H9 (cell line): Measurements from ENCODE around the gene SRSF2. TPM values are rescaled to one million over a fixed set of nuclear protein-coding genes. Genes with fewer than 3 reads are reported as not detected.
A peak's percentile ranks its signal among the peaks of the same experiment; 100 is the strongest.

ENCODE experiments used
- DNase-seq: peaks from one replicate; pipeline ENCODE4 v3.0.0-alpha.2; 2017
- H2AFZ ChIP-seq: one replicate; pipeline ENCODE4 v1.6.1; 2013; ENCODE audit warnings: mild to moderate bottlenecking, low read length, control low read depth, moderate library complexity
- H2AK5ac ChIP-seq: 2 replicates; pipeline ENCODE4 v1.6.1; 2013; ENCODE audit warnings: low read length, control low read depth, mixed read lengths; ENCODE audit not compliant: insufficient read length
- H2BK120ac ChIP-seq: one replicate; pipeline ENCODE4 v1.6.1; 2013; ENCODE audit warnings: low read depth, mild to moderate bottlenecking, low read length, control low read depth, inconsistent platforms; ENCODE audit not compliant: poor library complexity, severe bottlenecking
- H2BK12ac ChIP-seq: 2 replicates; pipeline ENCODE4 v1.6.1; 2013; ENCODE audit warnings: low read length, control low read depth, mixed read lengths, low read depth; ENCODE audit not compliant: insufficient read length
- H2BK15ac ChIP-seq: 2 replicates; pipeline ENCODE4 v1.6.1; 2013; ENCODE audit warnings: low read depth, low read length, control low read depth
- H2BK20ac ChIP-seq: one replicate; pipeline ENCODE4 v1.6.1; 2013; ENCODE audit warnings: low read depth, mild to moderate bottlenecking, low read length, control low read depth, inconsistent platforms; ENCODE audit not compliant: poor library complexity, severe bottlenecking
- H2BK5ac ChIP-seq: 2 replicates; pipeline ENCODE4 v1.6.1; 2013; ENCODE audit warnings: low read length, control low read depth, mixed read lengths; ENCODE audit not compliant: insufficient read length
- H3K14ac ChIP-seq: 2 replicates; pipeline ENCODE4 v1.6.1; 2013; ENCODE audit warnings: low read length, control low read depth; ENCODE audit not compliant: insufficient read depth
- H3K18ac ChIP-seq: 2 replicates; pipeline ENCODE4 v1.6.1; 2013; ENCODE audit warnings: low read depth, mild to moderate bottlenecking, mixed read lengths, low read length, control low read depth; ENCODE audit not compliant: insufficient read length
- H3K23ac ChIP-seq: 2 replicates; pipeline ENCODE4 v1.6.1; 2013; ENCODE audit warnings: low read length, control low read depth, mixed read lengths, low read depth; ENCODE audit not compliant: insufficient read length
- H3K23me2 ChIP-seq: 2 replicates; pipeline ENCODE4 v1.6.1; 2013; ENCODE audit warnings: low read depth, mild to moderate bottlenecking, mixed read lengths, low read length, control low read depth; ENCODE audit not compliant: insufficient read length, poor library complexity, severe bottlenecking
- H3K27ac ChIP-seq: 2 replicates; pipeline ENCODE4 v1.5.1; 2013; ENCODE audit warnings: low read length, control low read depth, mixed read lengths, low read depth; ENCODE audit not compliant: insufficient read length
- H3K27me3 ChIP-seq: 2 replicates; pipeline ENCODE4 v1.6.1; 2013; ENCODE audit warnings: low read length, control low read depth, inconsistent platforms; ENCODE audit not compliant: insufficient read depth
- H3K4ac ChIP-seq: 2 replicates; pipeline ENCODE4 v1.6.1; 2013; ENCODE audit warnings: low read depth, mild to moderate bottlenecking, control low read depth, inconsistent platforms, low read length, moderate library complexity
- H3K4me1 ChIP-seq: 2 replicates; pipeline ENCODE4 v1.6.1; 2013; ENCODE audit warnings: low read length, control low read depth, inconsistent platforms; ENCODE audit not compliant: insufficient read depth
- H3K4me2 ChIP-seq: 2 replicates; pipeline ENCODE4 v1.6.1; 2013; ENCODE audit warnings: low read length, control low read depth, mixed read lengths; ENCODE audit not compliant: insufficient read length, insufficient read depth
- H3K56ac ChIP-seq: 2 replicates; pipeline ENCODE4 v1.6.1; 2013; ENCODE audit warnings: low read depth, mild to moderate bottlenecking, mixed read lengths, low read length, control low read depth; ENCODE audit not compliant: insufficient read length
- H3K79me1 ChIP-seq: 2 replicates; pipeline ENCODE4 v1.6.1; 2013; ENCODE audit warnings: low read depth, mild to moderate bottlenecking, moderate library complexity, low read length, control low read depth, inconsistent platforms; ENCODE audit not compliant: insufficient read depth, poor library complexity, severe bottlenecking
- H3K79me2 ChIP-seq: 2 replicates; pipeline ENCODE4 v1.6.1; 2013; ENCODE audit warnings: low read length, control low read depth, inconsistent platforms; ENCODE audit not compliant: insufficient read depth
- H3K9ac ChIP-seq: 2 replicates; pipeline ENCODE4 v1.6.1; 2013; ENCODE audit warnings: low read length, control low read depth, mixed read lengths; ENCODE audit not compliant: insufficient read length; ENCODE audit errors: extremely low read depth
- H3K9me3 ChIP-seq: one replicate; pipeline ENCODE4 v1.6.1; 2013; ENCODE audit warnings: low read depth, low read length, inconsistent platforms; ENCODE audit not compliant: control insufficient read depth
- H3T11ph ChIP-seq: one replicate; pipeline ENCODE4 v1.6.1; 2013; ENCODE audit warnings: mild to moderate bottlenecking, low read length, control low read depth, inconsistent platforms
- H4K20me1 ChIP-seq: one replicate; pipeline ENCODE4 v1.6.1; 2013; ENCODE audit not compliant: control insufficient read depth, insufficient read length, insufficient read depth
- H4K5ac ChIP-seq: 2 replicates; pipeline ENCODE4 v1.6.1; 2013; ENCODE audit warnings: low read depth, mild to moderate bottlenecking, mixed read lengths, low read length, control low read depth; ENCODE audit not compliant: insufficient read length
- H4K8ac ChIP-seq: replicated peaks from 2 replicates; pipeline ENCODE4 v1.6.1; 2013; ENCODE audit warnings: low read length, control low read depth, mixed read lengths, low read depth; ENCODE audit not compliant: insufficient read length
- H4K91ac ChIP-seq: 2 replicates; pipeline ENCODE4 v1.6.1; 2013; ENCODE audit warnings: low read depth, mild to moderate bottlenecking, moderate library complexity, mixed read lengths, low read length, control low read depth; ENCODE audit not compliant: insufficient read length
- H3K27ac Mint-ChIP-seq, 3 experiments: 2 replicates in 2 of 3; 3 replicates in 1 of 3; pipeline ENCODE4 v1.8.0; 2020 to 2021; ENCODE audit warnings: mixed read lengths in 3 of 3, mild to moderate bottlenecking in 1 of 3, moderate library complexity in 1 of 3
- H3K27me3 Mint-ChIP-seq: 2 replicates; pipeline ENCODE4 v1.8.0; 2021; ENCODE audit warnings: low read depth, mild to moderate bottlenecking, moderate library complexity, mixed read lengths
- H3K36me3 Mint-ChIP-seq, 3 experiments: 2 replicates in 2 of 3; 3 replicates in 1 of 3; pipeline ENCODE4 v1.8.0; 2020 to 2021; ENCODE audit warnings: low read depth in 3 of 3, mixed read lengths in 3 of 3; ENCODE audit not compliant: insufficient read depth in 1 of 3
- H3K4me1 Mint-ChIP-seq, 2 experiments: 2 replicates each; pipeline ENCODE4 v1.8.0; 2020; ENCODE audit warnings: mixed read lengths in 2 of 2
- H3K4me3 Mint-ChIP-seq, 2 experiments: 2 replicates in 1 of 2; 3 replicates in 1 of 2; pipeline ENCODE4 v1.8.0; 2020 to 2021; ENCODE audit warnings: mild to moderate bottlenecking in 2 of 2, mixed read lengths in 2 of 2, moderate library complexity in 1 of 2
- H3K9me3 Mint-ChIP-seq, 2 experiments: 2 replicates in 1 of 2; 3 replicates in 1 of 2; pipeline ENCODE4 v1.8.0; 2020; ENCODE audit warnings: mild to moderate bottlenecking in 2 of 2, mixed read lengths in 2 of 2, moderate library complexity in 1 of 2
- WGBS: extraction: QIAGEN DNeasy Blood & Tissue Kit; methylation state at CpG from one replicate; pipeline ENCODE4 v1.1.7; 2013; ENCODE audit warnings: missing lambda C conversion rate, low lambda C conversion rate, mixed read lengths; ENCODE audit not compliant: insufficient read length; ENCODE audit errors: extremely low coverage; 5-methylcytosine and 5-hydroxymethylcytosine counted together
- total RNA-seq: library from RNA; stranded (reverse); gene quantifications from 2 replicates; pipeline ENCODE4 v1.2.1, GENCODE V29; 2021
- TF ChIP-seq, protein P1 (sequence below): fragments of 200-600 bp; sonication (generic); conservative IDR thresholded peaks from 3 replicates; pipeline ENCODE4 v1.8.0; 2021; ENCODE audit warnings: antibody characterized with exemption, mild to moderate bottlenecking

Gene SRSF2
- total RNA-seq, 1 experiment from 2014 or later, result 578 TPM

DNA sequence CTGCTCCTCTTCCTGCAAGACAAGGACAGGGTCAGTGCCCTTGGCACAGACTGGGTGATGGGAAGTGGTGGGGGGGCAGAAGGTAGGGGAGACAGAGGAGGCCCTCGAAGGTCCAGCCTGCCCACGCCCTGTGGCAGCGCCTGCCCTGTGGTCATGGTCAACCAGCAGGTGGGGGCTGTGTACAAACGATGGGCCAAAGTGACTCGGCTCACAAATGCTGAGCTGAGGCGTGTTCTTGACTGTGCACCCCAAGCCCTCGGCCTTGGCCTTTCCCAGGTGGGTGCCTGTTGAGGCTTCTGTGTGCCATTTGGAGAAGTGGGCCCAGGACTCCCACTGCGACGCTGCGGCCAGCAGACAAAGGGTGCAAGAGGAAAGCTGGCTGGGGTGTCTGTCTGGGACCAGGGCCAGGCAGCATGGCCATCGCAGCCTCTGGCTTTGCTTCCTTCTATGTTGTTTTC is 48.9 kb downstream of the SRSF2 start:
- Histone ChIP-seq H3K23ac (no peak overlapping the region), H3K18ac (no peak overlapping the region), H3K4ac (no peak overlapping the region), H3K27me3 (no peaks in the 10 kb centered on the region), H3K9me3 (no peaks in the 10 kb centered on the region), H2AK5ac (no peak overlapping the region), H3K4me2 (no peak overlapping the region), H2BK15ac (no peak overlapping the region), H3K79me2 (no peaks in the 10 kb centered on the region), H2BK5ac (no peak overlapping the region), H3K23me2 (no peaks in the 10 kb centered on the region), H3T11ph (no peak overlapping the region), H4K91ac (no peak overlapping the region), H4K5ac (no peak overlapping the region), H2BK20ac (no peak overlapping the region), H3K14ac (no peak overlapping the region; the same call in 1 of the 2 replicates), H3K9ac (no peak overlapping the region), H4K20me1 (no peaks in the 10 kb centered on the region), H2AFZ (no peak overlapping the region), H2BK120ac (no peak overlapping the region), H2BK12ac (no peak overlapping the region), H3K4me1 (peaks cover 3% of the 10 kb centered on the region; the same call in 1 of the 2 replicates), H3K79me1 (no peaks in the 10 kb centered on the region), H4K8ac (no peak overlapping the region), H3K27ac (no peak overlapping the region), H3K56ac (no peak overlapping the region)
- TF ChIP-seq, protein P1, sequence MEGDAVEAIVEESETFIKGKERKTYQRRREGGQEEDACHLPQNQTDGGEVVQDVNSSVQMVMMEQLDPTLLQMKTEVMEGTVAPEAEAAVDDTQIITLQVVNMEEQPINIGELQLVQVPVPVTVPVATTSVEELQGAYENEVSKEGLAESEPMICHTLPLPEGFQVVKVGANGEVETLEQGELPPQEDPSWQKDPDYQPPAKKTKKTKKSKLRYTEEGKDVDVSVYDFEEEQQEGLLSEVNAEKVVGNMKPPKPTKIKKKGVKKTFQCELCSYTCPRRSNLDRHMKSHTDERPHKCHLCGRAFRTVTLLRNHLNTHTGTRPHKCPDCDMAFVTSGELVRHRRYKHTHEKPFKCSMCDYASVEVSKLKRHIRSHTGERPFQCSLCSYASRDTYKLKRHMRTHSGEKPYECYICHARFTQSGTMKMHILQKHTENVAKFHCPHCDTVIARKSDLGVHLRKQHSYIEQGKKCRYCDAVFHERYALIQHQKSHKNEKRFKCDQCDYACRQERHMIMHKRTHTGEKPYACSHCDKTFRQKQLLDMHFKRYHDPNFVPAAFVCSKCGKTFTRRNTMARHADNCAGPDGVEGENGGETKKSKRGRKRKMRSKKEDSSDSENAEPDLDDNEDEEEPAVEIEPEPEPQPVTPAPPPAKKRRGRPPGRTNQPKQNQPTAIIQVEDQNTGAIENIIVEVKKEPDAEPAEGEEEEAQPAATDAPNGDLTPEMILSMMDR, result no peak
- Mint-ChIP-seq H3K27ac (peak overlapping the region; percentile 5 to 38 (median 12); a peak in 4 of 7 replicates), H3K27me3 (no peaks in the 10 kb centered on the region), H3K9me3 (no peaks in the 10 kb centered on the region; a peak in 1 of 5 replicates), H3K36me3 (no peaks in the 10 kb centered on the region), H3K4me3 (no peak overlapping the region), H3K4me1 (peaks cover 22 to 38% of the 10 kb centered on the region in 2 experiments)
- no CpG with 5 or more reads among the region's 11 CpGs for WGBS
- no peak for DNase-seq
